GM19328 (cell line): ENCODE measurements around the gene UIMC1.

Experiments
- ATAC-seq: cut with Tn5 transposase; IDR thresholded peaks from one replicate; pipeline ENCODE4 v1.9.1; 2021; ENCODE audit warnings: mild to moderate bottlenecking, moderate library complexity; ENCODE audit not compliant: unreplicated experiment

Gene UIMC1

GRCh38 chr5:176906126-176906525 lies 100.5 kb downstream of the UIMC1 start:
- no peak for ATAC-seq

GRCh38 chr5:176904276-176904675 lies 102.3 kb downstream of the UIMC1 start:
- ATAC-seq: no peak

GRCh38 chr5:176902911-176903664 lies 103.5 kb downstream of the UIMC1 start:
- no peak for ATAC-seq

- ATAC-seq: no peak
Observed at GRCh38 chr5:176902102-176902814, 104.3 kb downstream of the UIMC1 start.

- no peak for ATAC-seq
Observed at GRCh38 chr5:176901260-176902101, 105.1 kb downstream of the UIMC1 start.

- ATAC-seq: no peak
Observed at GRCh38 chr5:176900780-176901204, 105.8 kb downstream of the UIMC1 start.

GRCh38 chr5:176899946-176900779 lies 106.4 kb downstream of the UIMC1 start:
- no peak for ATAC-seq

- no peak for ATAC-seq
Observed at GRCh38 chr5:176899296-176899891, 107.2 kb downstream of the UIMC1 start, which contains the start of gene HK3. TSS of gene HK3 (minus strand) at chr5:176899346. CDS start at chr5:176896159, 3,187 bp downstream.

- no peak for ATAC-seq
Observed at GRCh38 chr5:176897263-176897662, 109.3 kb downstream of the UIMC1 start.

- ATAC-seq: no peak
Observed at GRCh38 chr5:176895831-176896230, 110.7 kb downstream of the UIMC1 start.

- ATAC-seq: no peak
Observed at GRCh38 chr5:176894298-176894697, 112.3 kb downstream of the UIMC1 start.

- no peak for ATAC-seq
Observed at GRCh38 chr5:176892663-176893062, 113.9 kb downstream of the UIMC1 start.

GRCh38 chr5:176891331-176891958 lies 115.1 kb downstream of the UIMC1 start:
- no peak for ATAC-seq

- ATAC-seq: no peak
Observed at GRCh38 chr5:176890455-176891330, 115.9 kb downstream of the UIMC1 start.

- ATAC-seq: no peak
Observed at GRCh38 chr5:176889321-176890280, 117.0 kb downstream of the UIMC1 start.

GRCh38 chr5:176888865-176889165 lies 117.8 kb downstream of the UIMC1 start:
- no peak for ATAC-seq

- no peak for ATAC-seq
Observed at GRCh38 chr5:176888016-176888864, 118.3 kb downstream of the UIMC1 start.
